Rectal smooth muscle tissue (tissue), 1 donor: ENCODE measurements around the gene NEDD8.

Experiments used
- H3K27ac ChIP-seq: one replicate; pipeline ENCODE4 v1.7.0; 2013; ENCODE audit warnings: low read depth, low read length, inconsistent platforms
- H3K27me3 ChIP-seq: one replicate; pipeline ENCODE4 v1.7.0; 2013; ENCODE audit warnings: low read length; ENCODE audit not compliant: control insufficient read depth, insufficient read depth
- H3K36me3 ChIP-seq: one replicate; pipeline ENCODE4 v1.7.0; 2013; ENCODE audit warnings: low read length; ENCODE audit not compliant: control insufficient read depth, insufficient read depth
- H3K4me1 ChIP-seq: one replicate; pipeline ENCODE4 v1.7.0; 2013; ENCODE audit warnings: low read length; ENCODE audit not compliant: control insufficient read depth, insufficient read depth
- H3K4me3 ChIP-seq: one replicate; pipeline ENCODE4 v1.7.0; 2013; ENCODE audit warnings: low read length
- H3K9ac ChIP-seq: one replicate; pipeline ENCODE4 v1.7.0; 2013; ENCODE audit warnings: low read length

The NEDD8 gene

DNA sequence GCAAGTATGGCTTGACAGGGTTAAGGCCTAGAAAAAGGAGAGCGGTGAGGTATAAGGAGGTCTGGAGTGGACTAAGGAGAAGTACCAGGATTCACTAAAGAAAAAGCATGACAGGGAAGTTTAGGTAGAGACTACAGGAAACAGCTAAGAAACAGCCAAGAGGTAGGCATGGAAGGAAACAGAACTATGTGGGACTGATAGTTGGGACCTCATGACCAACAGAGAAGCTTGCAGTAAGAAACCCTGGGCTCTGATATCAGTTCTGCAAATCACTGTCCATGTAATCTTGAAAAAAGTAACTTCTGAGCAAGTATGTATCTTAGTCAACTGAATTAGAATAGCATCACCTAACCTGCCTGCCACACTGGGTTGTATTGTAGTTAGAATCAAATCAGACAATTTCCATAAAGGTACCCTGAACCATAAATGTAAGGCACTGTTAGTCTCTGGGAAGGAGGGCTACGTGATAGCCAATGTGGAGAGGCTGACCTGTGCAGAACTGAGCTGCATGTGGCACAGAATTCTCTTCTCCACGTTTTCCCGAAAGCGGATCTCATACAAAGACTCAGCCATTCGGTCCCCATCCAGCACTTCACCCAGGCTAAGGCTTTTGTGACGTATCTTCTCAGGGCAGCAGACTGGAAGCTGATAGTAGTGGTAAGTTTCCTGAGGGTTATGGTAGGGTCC lies 37.8 kb downstream of the NEDD8 start:
- Histone ChIP-seq H3K27me3 (no peaks in the 10 kb centered on the region), H3K27ac (peak overlapping the region; percentile 99), H3K36me3 (peaks cover 7% of the 10 kb centered on the region), H3K4me1 (peaks cover 14% of the 10 kb centered on the region), H3K9ac (peak overlapping the region; percentile 58), H3K4me3 (peak overlapping the region; percentile 95)

- H3K9ac ChIP-seq: no peak overlapping the region
- no peaks in the 10 kb centered on the region for H3K27me3 ChIP-seq
- H3K27ac ChIP-seq: no peak overlapping the region
- no peak overlapping the region for H3K4me3 ChIP-seq
- H3K4me1 ChIP-seq: peaks cover 15% of the 10 kb centered on the region
- H3K36me3 ChIP-seq: peaks cover 7% of the 10 kb centered on the region
Observed at GRCh38 chr14:24192933-24193332, 39.2 kb downstream of the NEDD8 start.

DNA sequence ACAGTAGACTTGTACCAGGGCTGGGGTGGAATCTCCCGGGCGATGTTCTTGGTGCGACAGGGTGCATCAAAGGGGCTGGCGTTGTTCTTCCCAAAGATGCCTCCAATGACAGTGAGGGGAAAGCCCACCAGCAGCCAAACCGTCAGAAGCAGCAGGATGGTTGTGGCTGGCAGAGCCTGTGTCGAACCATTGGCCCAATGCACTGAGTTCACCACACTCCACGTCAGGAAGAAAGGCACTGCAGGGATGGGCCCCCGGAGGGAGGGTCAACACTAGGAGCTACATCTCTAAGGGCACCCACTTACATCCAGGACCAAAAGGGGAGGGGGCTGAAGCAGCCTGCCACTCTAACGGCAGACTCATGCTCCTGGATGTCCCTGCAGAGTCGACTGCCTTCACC lies 41.8 kb downstream of the NEDD8 start:
- Histone ChIP-seq H3K4me1 (peaks cover 16% of the 10 kb centered on the region), H3K4me3 (no peak overlapping the region), H3K9ac (no peak overlapping the region), H3K36me3 (peaks cover 21% of the 10 kb centered on the region), H3K27ac (no peak overlapping the region), H3K27me3 (no peaks in the 10 kb centered on the region)

GRCh38 chr14:24189460-24189859 lies 42.7 kb downstream of the NEDD8 start:
- H3K4me3 ChIP-seq: no peak overlapping the region
- H3K36me3 ChIP-seq: peaks cover 26% of the 10 kb centered on the region

DNA sequence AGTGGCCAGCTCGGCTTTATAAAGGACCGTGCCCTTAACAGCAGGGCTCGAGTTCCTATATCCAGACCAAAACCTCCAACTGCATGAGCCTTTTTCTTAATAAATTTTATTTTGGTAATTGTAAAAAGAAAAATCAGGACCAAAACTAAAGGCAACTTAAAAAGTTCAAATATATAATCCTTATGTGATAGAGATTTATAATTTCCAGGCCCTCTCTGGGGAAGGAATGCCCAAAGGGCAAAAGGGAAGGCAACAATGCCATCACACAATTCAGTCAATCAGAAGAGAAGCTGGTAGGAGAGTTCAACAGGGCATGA lies 43.1 kb downstream of the NEDD8 start:
- H3K27me3 ChIP-seq: no peaks in the 10 kb centered on the region
- no peak overlapping the region for H3K27ac ChIP-seq
- H3K4me3 ChIP-seq: no peak overlapping the region
- no peak overlapping the region for H3K9ac ChIP-seq
- H3K4me1 ChIP-seq: peaks cover 7% of the 10 kb centered on the region
- H3K36me3 ChIP-seq: peaks cover 30% of the 10 kb centered on the region

More at GRCh38 chr14:24189460-24189859, 42.7 kb downstream of the NEDD8 start:
- Histone ChIP-seq H3K4me1 (peaks cover 11% of the 10 kb centered on the region), H3K9ac (no peak overlapping the region), H3K27ac (no peak overlapping the region), H3K27me3 (no peaks in the 10 kb centered on the region)

GRCh38 chr14:24188251-24189058 lies 43.7 kb downstream of the NEDD8 start, which contains the start of gene IPO4:
Gene IPO4 (minus strand): TSS chr14:24188816. CDS start chr14:24188787, 29 bp downstream.
- H3K27ac ChIP-seq: peak within 1 kb of the TSS; percentile 45
- H3K9ac ChIP-seq: peak within 1 kb of the TSS; percentile 58
- H3K4me3 ChIP-seq: peak within 1 kb of the TSS; percentile 85
- H3K27me3 ChIP-seq: no peaks in the 10 kb centered on the region
- H3K36me3 ChIP-seq: peaks cover 31% of the 10 kb centered on the region
- peaks cover 6% of the 10 kb centered on the region for H3K4me1 ChIP-seq

DNA sequence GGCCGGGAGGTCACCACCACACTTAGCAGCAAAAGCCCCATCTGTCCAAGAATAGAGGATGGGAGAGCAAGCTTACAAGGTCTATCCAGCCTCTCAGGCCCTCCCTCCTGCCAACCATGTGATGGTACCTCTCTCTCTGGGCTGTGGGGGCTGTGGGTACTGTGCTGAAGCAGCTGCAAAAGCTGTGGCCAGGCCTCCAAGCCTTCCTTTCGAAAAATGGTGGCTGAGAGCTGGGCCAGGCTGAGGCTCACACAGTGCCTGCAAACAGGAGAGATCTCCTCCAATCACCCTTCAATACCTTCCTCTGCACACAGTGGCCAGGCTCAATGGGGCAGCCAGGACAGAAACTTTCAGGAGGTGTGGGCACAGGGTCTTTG lies 44.6 kb downstream of the NEDD8 start:
- Histone ChIP-seq H3K27me3 (no peaks in the 10 kb centered on the region), H3K4me1 (peaks cover 6% of the 10 kb centered on the region), H3K9ac (peak overlapping the region; percentile 58), H3K36me3 (peaks cover 30% of the 10 kb centered on the region), H3K27ac (no peak overlapping the region), H3K4me3 (peak overlapping the region; percentile 85)

GRCh38 chr14:24186831-24187538 lies 45.2 kb downstream of the NEDD8 start:
- Histone ChIP-seq H3K36me3 (peaks cover 27% of the 10 kb centered on the region), H3K27me3 (no peaks in the 10 kb centered on the region), H3K4me3 (peak overlapping the region; percentile 85), H3K27ac (no peak overlapping the region), H3K4me1 (peaks cover 6% of the 10 kb centered on the region), H3K9ac (no peak overlapping the region)

DNA sequence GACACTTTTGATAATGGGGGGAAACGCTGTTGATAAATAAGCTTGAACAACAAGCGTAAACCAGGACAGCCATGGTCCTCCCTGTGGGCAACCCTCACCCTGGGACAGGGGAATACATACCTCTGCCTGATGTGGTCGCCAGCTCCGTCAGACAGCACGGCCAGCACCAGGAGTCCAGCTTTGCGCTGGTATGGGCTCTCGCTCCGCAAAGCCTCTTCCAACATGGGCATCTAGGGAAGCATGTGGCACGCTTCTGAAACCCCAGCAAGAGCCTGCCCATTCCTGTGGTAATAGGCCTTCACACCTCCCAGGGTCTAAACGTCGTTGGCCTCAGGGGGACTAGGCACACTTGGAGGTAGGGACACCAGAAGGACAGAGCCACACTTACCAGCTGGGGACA lies 46.4 kb downstream of the NEDD8 start:
- Histone ChIP-seq H3K4me3 (no peak overlapping the region), H3K27me3 (no peaks in the 10 kb centered on the region), H3K27ac (no peak overlapping the region), H3K36me3 (peaks cover 30% of the 10 kb centered on the region), H3K4me1 (peaks cover 6% of the 10 kb centered on the region), H3K9ac (no peak overlapping the region)

DNA sequence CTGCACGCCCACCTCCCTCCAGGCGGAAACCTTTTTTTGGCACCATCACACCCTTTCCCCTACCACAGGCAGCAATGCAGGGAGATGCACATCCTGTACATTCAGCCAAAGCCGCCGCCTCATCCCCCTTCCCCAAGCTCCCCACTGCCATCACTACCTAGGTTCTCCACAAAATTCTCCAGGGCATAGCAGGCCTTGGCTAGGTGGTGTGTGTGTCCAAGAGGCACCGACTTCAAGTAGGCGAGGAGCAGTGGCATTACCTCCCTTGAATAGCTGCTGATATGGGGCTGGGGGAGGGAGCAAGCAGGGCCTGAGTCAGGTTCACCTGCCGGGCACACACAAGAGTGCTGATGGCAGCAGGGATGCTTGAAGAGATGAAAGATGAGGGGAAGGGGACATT lies 47.1 kb downstream of the NEDD8 start:
- H3K4me1 ChIP-seq: peaks cover 13% of the 10 kb centered on the region
- H3K9ac ChIP-seq: no peak overlapping the region
- H3K36me3 ChIP-seq: peaks cover 31% of the 10 kb centered on the region
- H3K4me3 ChIP-seq: no peak overlapping the region
- no peaks in the 10 kb centered on the region for H3K27me3 ChIP-seq
- H3K27ac ChIP-seq: no peak overlapping the region

DNA sequence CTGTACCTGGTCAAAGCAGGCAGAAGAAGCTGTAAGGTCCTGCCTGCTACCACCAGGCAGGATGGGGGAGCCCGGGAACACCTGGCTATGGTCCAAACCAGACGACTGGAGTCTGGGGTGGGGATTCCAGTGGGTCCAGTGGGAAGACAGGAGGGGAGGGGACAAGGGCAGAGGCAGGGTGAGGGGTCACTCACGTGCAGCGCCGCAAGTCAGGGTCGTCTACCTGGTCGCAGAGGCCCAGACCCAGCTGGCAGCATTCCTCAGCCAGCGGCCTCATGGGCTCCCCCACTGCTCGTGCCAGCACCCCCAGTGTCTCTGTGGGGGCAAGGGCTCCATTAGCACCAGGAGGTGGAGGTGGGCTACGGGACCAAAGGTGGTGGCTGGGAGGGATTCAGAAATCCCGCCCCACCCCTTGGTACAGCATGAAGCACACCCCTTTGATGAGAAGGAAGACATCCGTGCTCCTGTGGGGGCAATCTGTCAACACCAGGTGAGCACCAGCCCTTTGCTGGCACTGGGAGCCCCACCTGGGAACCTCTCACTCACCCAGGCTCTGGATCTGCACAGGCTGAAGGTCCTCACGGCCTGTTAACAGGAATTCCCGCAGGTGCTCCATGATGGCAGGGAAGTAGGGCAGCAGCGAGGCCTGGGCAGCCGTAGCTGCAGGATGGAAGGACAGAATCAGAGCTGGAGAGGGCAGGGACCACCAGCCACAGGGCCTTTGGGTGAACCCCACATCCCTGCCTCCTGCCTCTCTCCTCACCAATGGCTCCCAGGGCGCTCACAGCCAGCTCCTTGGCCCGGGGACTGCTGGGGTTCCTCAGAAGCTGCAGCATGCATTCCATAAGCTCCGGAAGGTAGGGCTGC lies 47.8 kb downstream of the NEDD8 start:
- Histone ChIP-seq H3K36me3 (peaks cover 35% of the 10 kb centered on the region), H3K9ac (no peak overlapping the region), H3K4me3 (no peak overlapping the region), H3K27me3 (no peaks in the 10 kb centered on the region), H3K27ac (no peak overlapping the region), H3K4me1 (peaks cover 20% of the 10 kb centered on the region)

GRCh38 chr14:24183014-24183481 lies 49.1 kb downstream of the NEDD8 start:
- Histone ChIP-seq H3K36me3 (peaks cover 38% of the 10 kb centered on the region), H3K27ac (no peak overlapping the region), H3K4me1 (peaks cover 22% of the 10 kb centered on the region)

More at GRCh38 chr14:24183014-24183481, 49.1 kb downstream of the NEDD8 start:
- H3K4me3 ChIP-seq: no peak overlapping the region
- no peak overlapping the region for H3K9ac ChIP-seq
- H3K27me3 ChIP-seq: no peaks in the 10 kb centered on the region
